Superior temporal gyrus (tissue), 1 donor: Measurements from ENCODE around the gene UBE2C.

Source experiments
- DNase-seq: peaks from one replicate; pipeline ENCODE4 v3.0.0-alpha.2; 2016; ENCODE audit errors: extremely low spot score

Gene UBE2C

DNA sequence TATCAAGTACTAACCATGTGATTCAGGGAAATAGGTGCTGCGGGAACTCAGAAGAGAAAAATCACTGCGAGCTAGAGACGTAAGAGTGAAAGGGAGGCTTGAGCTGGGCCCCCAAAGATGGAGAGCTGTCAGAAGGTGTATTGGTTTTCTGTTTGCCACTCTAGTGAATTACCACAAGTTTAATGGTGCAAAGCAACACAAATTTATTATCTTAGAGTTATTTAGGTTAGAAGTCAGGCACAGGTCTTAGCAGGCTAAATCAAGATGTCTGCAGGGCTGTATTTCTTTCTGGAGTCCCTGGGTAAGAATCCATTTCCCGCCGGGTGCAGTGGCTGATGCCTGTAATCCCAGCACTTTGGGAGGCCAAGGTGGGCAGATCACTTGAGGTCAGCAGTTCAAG lies 47.5 kb downstream of the UBE2C start:
- no peak for DNase-seq

DNA sequence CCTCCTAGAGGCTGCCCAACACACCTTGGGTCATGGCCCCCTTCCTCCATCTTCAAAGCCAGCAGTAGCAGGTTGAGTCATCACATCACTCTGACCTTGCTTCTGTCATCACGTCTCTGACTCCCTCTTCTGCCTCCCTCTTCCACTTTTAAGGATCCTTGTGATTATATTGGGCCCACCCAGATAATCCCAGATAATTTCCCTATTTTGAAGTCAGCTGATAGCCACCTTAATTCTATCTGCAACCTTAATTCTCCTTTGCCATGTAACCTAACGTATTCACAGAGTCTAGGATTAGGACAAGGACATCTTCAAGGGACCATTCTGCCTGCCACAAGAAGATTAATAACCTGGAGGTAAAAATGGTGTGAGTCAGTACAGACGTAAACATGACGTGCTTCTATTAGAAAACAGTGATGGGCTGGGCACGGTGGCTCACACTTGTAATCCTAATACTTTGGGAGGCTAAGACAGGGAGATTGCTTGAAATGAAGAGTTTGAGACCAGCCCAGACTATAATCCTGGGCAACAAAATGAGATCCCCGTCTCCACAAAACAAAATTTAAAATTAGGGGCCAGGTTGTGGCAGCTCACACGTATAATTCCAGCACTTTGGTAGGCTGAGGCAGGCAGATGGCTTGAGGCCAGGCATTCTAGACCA lies 48.2 kb downstream of the UBE2C start:
- DNase-seq, result no peak

DNA sequence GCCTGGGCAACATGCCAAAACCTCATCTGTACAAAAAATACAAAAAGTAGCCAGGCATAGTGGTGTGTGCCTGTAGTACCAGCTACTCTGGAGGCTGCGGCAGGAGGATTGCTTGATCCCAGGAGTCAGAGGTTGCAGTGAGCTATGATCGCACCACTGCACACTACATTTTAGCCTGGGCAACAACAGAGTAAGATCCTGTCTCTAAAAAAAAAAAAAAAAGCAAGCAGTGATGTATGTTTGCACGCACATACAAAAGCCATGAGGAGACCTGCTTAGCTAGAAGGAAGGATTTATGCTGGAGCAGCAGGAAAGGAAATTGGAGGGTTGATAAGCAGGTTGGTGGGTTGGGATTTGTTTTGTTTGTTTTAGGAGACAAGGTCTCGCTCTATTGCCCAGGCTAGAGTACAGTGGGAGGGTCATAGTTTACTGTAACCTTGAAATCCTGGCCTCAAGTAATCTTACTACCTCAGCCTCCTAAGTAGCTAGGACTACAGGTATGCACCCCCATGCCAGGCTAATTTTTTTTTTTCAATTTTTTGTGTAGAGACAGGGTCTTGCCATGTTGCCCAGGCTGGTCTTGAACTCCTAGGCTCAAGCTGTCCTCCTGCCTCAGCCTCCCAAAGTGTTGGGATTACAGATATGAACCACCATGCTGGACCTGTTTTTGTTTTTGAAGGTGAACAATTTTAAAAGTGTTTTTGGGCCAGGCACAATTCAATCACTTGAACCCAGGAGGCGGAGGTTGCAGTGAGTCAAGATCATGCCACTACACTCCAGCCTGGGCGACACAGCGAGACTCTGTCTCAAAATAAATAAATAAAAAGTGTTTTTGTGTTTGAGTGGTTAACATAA lies 49.0 kb downstream of the UBE2C start:
- DNase-seq, result no peak

DNA sequence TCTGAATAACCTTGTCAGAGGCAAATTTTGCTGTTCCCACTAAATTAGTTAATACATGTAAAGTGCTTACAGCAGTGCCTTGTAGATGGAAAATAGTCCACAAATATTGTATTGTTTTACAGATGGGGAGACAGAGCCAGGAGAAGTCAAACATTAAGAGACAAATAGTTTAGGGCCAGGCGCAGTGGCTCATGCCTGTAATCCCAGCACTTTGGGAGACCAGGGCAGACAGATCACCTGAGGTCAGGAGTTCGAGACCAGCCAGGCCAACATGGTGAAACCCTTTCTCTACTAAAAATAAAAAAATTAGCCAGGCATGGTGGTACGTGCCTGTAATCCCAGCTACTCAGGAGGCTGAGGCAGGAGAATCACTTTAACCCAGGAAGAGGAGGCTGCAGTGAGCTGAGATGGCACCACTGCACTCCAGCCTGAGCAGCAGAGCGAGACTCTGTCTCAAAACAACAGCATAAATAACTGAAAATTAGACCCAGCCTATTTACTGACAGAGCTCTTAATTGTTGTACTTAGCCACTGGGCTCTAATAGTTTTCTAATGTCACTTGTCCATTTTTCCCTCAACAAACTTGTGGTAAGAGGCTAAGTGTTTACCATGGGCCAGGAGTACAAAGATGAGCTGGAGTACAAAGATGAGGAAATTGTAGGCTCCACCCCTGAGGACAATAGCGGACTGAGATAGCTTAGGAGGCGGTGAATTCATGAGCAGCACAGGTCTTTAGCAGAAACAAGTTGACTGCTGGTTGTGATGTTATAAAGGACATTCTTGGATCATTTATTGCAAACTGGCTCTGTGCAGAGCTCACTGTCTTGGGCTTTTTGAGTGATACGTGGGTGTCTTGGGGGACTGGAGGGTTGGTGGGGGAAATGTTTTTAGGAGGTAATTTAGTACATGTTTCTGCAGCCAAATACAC lies 51.4 kb downstream of the UBE2C start:
- DNase-seq, result no peak

DNA sequence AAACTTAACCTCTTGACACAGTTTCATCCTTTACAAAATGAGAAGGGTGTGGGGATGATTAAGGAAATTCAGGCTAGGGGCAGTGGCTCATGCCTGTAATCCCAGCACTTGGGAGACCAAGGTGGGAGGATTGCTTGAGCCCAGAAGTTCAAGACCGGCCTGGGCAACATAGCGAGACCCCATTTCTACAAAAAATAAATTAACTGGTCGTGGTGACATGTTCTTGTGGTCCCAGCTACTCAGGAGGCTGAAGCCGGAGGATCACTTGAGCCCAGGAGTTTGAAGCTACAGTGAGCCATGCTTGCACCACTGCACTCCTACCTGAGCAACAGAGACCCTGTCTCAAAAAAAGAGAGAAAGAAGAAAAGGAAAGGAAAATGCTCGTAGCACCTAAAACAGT lies 54.0 kb downstream of the UBE2C start:
- no peak for DNase-seq
